SK-N-SH (cell line): Measurements from ENCODE around the gene EOLA1.

Source experiments
- CHD2 ChIP-seq: fragments of 150-350 bp; IDR thresholded peaks from 2 replicates; pipeline ENCODE4 v1.6.1; 2018; ENCODE audit warnings: low read length; ENCODE audit not compliant: partially characterized antibody
- CTCF ChIP-seq: fragments of 200-600 bp; sonication (generic); IDR thresholded peaks from 2 replicates; pipeline ENCODE4 v1.6.1; 2017; ENCODE audit warnings: antibody characterized with exemption, mild to moderate bottlenecking, moderate library complexity
- EZH2phosphoT487 ChIP-seq: fragments of 200-600 bp; sonication (generic); IDR thresholded peaks from 2 replicates; pipeline ENCODE4 v1.6.1; 2017; ENCODE audit warnings: low read depth, mixed run types, mild to moderate bottlenecking, antibody characterized with exemption, moderate library complexity, borderline replicate concordance
- GATA2 ChIP-seq: sonication (generic); formaldehyde crosslinking; IDR thresholded peaks from 2 replicates; pipeline ENCODE4 v1.5.0; 2020; ENCODE audit warnings: mild to moderate bottlenecking, missing genetic modification reagents
- JUND ChIP-seq: IDR thresholded peaks from 2 replicates; pipeline ENCODE4 v1.4.0; 2012
- MAX ChIP-seq: IDR thresholded peaks from 2 replicates; pipeline ENCODE4 v1.4.0; 2012; ENCODE audit warnings: low read depth
- MXI1 ChIP-seq: IDR thresholded peaks from 2 replicates; pipeline ENCODE4 v1.6.1; 2012; ENCODE audit warnings: mild to moderate bottlenecking, low read depth, low read length, improper control_type of control experiment
- RAD21 ChIP-seq: IDR thresholded peaks from 2 replicates; pipeline ENCODE4 v1.6.1; 2012; ENCODE audit warnings: mild to moderate bottlenecking, low read length
- RXRA ChIP-seq: IDR thresholded peaks from 2 replicates; pipeline ENCODE4 v1.4.0; 2012; ENCODE audit warnings: low read depth, mild to moderate bottlenecking, borderline replicate concordance
- USF1 ChIP-seq: IDR thresholded peaks from 2 replicates; pipeline ENCODE4 v1.4.0; 2012; ENCODE audit warnings: low read depth, borderline replicate concordance

DNA sequence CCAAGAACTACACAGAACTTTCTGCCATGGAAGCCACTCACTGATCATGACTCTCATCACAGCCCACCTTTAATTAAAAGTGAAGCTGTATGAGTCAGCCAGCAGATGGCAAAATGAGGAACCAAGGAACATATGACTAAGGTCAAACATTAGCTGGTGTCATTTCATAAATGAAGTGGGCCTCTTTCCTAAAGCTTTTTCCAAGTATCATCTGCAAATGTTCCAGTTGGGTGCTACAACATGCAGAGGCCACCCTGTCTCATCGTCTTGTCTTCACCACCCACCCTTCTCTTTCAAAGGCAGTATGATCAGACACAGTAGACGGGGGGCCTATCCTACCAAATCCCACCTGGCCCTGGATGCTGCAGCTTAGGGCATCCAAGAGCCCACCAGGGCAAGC is 9.2 kb upstream of the EOLA1 start:
- TF ChIP-seq EZH2phosphoT487 (no peak), CTCF (no peak), RXRA (no peak), MAX (no peak), JUND (no peak), GATA2 (CRISPR knock-in tag) (no peak), RAD21 (no peak), USF1 (no peak), CHD2 (no peak), MXI1 (no peak)
